Loucy (cell line): ENCODE data around the gene MXD3.

Experiments used
- CTCF ChIP-seq: fragments of 200-600 bp; sonication (generic); conservative IDR thresholded peaks from 2 replicates; pipeline ENCODE4 v1.5.1; 2014; ENCODE audit warnings: mild to moderate bottlenecking, antibody characterized with exemption, low read length
- EZH2phosphoT487 ChIP-seq: fragments of 200-600 bp; IDR thresholded peaks from 2 replicates; pipeline ENCODE4 v1.6.1; 2018; ENCODE audit warnings: antibody characterized with exemption, mild to moderate bottlenecking, moderate library complexity, borderline replicate concordance

GRCh38 chr5:177325868-177326381 is 14.2 kb upstream of the MXD3 start:
- no peak for TF ChIP-seq CTCF
- no peak for TF ChIP-seq EZH2phosphoT487
